Mucosa of rectum (tissue), 2 donors: ENCODE data around the gene CTR9.

ENCODE experiments used
- H3K27ac ChIP-seq, 2 donors: one replicate each; pipeline ENCODE4 v1.7.0; 2013; ENCODE audit warnings: inconsistent platforms in 2 of 2, low read depth in 2 of 2, low read length in 2 of 2
- H3K27me3 ChIP-seq, 2 donors: one replicate each; pipeline ENCODE4 v1.7.0; 2013; ENCODE audit warnings: low read length in 2 of 2; ENCODE audit not compliant: control insufficient read depth in 2 of 2, insufficient read depth in 2 of 2
- H3K36me3 ChIP-seq, 2 donors: one replicate each; pipeline ENCODE4 v1.7.0; 2013; ENCODE audit warnings: low read length in 2 of 2; ENCODE audit not compliant: control insufficient read depth in 2 of 2, insufficient read depth in 2 of 2
- H3K4me1 ChIP-seq, 2 donors: one replicate each; pipeline ENCODE4 v1.7.0; 2013; ENCODE audit warnings: low read length in 2 of 2, mild to moderate bottlenecking in 1 of 2; ENCODE audit not compliant: control insufficient read depth in 2 of 2, insufficient read depth in 2 of 2
- H3K4me3 ChIP-seq, 2 donors: one replicate each; pipeline ENCODE4 v1.7.0; 2013; ENCODE audit warnings: low read length in 2 of 2
- H3K9ac ChIP-seq, 2 donors: one replicate each; pipeline ENCODE4 v1.7.0; 2013; ENCODE audit warnings: low read length in 2 of 2, low read depth in 1 of 2, mild to moderate bottlenecking in 1 of 2
- H3K9me3 ChIP-seq, 2 donors: one replicate each; pipeline ENCODE4 v1.7.0; 2013; ENCODE audit warnings: low read length in 2 of 2; ENCODE audit not compliant: control insufficient read depth in 2 of 2
- donor health status: healthy.
- donor health status: Normal muscosa, but diverticular disease.

Gene CTR9

DNA sequence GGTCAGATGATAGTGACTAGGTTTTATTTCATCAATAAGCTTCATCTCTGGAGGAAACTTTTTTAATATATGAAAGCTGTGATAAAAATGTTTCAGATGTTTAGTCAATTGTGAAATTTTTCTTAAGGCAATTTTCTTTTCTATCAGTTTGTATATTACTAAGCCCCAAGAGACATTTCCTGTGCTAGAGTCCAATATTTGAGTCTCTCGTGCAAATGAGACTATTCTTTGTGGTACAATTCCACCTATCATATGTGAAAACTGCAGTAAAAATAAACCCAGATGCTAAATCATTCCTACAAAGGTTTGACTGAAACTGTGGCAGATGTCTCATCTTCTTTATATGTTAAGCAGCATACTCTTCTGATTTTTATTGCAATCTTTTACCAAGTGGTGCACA lies 28.0 kb downstream of the CTR9 start:
- Histone ChIP-seq H3K27ac (no peak overlapping the region), H3K4me1 (no peaks in the 10 kb centered on the region), H3K9ac (no peak overlapping the region), H3K27me3 (no peaks in the 10 kb centered on the region), H3K9me3 (no peaks in the 10 kb centered on the region), H3K36me3 (peaks cover 37 to 49% of the 10 kb centered on the region in 2 donors), H3K4me3 (no peak overlapping the region)

DNA sequence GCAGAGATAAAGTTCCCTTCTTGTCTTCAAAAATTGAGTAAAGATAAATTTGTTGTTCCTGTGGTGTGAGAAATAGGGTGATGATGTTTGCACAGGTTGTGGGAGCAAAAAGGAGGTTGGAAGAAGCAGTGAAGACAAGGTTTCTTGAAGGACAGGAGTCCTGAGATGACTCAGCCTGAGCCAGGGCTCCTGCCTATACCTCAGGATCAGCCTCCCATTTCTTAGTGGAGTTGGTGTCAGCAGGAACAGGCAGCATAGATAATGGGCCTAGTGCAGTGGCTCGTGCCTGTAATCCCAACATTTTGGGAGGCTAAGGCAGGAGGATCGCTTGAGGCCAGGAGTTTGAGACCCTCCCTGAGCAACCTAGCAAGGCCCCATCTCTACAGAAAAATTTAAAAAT lies 29.0 kb downstream of the CTR9 start:
- H3K9ac ChIP-seq = no peak overlapping the region
- peaks cover 29 to 40% of the 10 kb centered on the region in 2 donors for H3K36me3 ChIP-seq
- no peaks in the 10 kb centered on the region for H3K9me3 ChIP-seq
- H3K4me1 ChIP-seq = no peaks in the 10 kb centered on the region
- H3K27me3 ChIP-seq = no peaks in the 10 kb centered on the region
- H3K4me3 ChIP-seq = no peak overlapping the region
- no peak overlapping the region for H3K27ac ChIP-seq

DNA sequence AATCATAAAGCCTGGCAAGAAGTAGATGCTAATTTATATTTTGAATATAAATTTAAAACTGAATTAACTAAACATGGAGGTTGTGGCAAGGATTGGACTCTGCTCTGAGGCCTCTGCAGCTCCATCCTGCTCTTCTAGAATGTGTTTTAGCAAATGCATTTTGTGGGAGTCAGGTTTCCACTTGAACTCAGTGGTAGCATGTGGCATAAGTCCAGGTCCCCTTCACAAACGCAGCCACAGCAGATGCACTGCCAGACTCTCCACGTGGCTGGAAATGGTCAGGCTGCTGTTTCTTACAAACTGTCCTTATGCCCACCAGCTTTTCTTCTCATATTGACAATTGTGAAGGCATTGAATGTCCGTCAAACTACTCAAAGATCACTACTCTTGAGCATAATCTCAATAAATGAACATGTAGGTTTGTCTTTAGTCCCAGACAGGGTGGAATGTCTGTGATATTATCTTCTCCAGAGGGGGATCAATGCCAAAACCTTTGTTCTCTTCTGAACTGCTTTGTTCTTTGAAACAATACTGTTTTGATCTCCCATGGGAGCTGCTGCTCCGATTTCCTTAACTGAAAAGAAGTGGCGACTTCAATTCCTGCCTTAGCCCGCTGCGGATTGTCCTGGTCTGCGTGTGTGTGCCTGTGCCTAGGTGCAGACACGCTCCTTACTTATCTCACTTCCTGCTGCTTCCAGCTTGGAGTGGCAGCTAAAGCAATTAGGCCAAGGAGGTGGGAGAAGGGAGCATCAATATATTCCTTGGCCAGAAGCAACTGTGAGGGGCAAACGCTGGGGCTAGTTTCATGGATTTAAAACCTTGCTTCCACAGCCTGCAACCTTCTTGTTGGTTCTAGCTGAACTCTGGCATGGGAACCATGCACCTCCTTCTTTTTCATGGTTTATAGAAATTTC lies 33.4 kb downstream of the CTR9 start:
- no peaks in the 10 kb centered on the region for H3K27me3 ChIP-seq
- H3K36me3 ChIP-seq = peaks cover 0 to 5% of the 10 kb centered on the region in 2 donors
- H3K27ac ChIP-seq = no peak overlapping the region
- no peaks in the 10 kb centered on the region for H3K4me1 ChIP-seq
- no peak overlapping the region for H3K9ac ChIP-seq
- no peaks in the 10 kb centered on the region for H3K9me3 ChIP-seq
- no peak overlapping the region for H3K4me3 ChIP-seq

DNA sequence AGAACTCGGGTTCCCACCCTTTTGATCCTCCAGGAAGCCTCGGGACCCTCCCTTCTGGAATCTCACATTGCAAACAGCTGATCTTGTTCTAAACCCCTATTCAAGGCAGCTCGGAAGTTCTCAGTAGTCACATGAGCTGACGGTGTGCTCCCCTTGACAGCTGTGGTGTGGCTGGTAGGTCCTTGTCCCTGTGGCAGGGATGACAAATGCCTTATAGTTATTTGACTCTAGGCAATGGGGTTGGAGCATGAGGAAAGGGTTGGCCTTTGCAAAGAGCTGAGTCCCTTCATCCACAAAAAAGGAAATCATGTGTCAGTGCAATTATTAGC lies 34.1 kb downstream of the CTR9 start:
- Histone ChIP-seq H3K27me3 (no peaks in the 10 kb centered on the region), H3K27ac (no peak overlapping the region), H3K36me3 (peaks cover 0 to 1% of the 10 kb centered on the region in 2 donors), H3K9ac (no peak overlapping the region), H3K4me1 (no peaks in the 10 kb centered on the region), H3K9me3 (no peaks in the 10 kb centered on the region), H3K4me3 (no peak overlapping the region)

DNA sequence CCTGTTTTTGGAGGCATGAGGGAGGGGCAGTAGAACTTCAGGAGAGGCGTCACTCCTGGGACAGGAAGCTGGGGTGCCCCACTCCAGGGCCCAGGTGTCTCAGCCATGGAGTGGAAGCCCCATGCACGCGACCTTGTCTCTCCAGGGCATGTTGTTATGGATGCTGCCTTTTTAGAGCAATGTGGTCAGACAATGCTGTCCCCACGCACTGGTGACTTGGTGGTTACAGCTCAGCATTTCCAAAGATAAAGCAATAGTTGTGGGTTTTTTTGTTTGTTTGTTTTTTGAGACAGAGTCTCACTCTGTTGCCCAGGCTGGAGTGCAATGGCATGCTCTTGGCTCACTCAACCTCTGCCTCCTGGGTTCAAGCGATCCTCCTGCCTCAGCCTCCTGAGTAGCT lies 35.4 kb downstream of the CTR9 start:
- Histone ChIP-seq H3K4me1 (no peaks in the 10 kb centered on the region), H3K27me3 (no peaks in the 10 kb centered on the region), H3K9me3 (no peaks in the 10 kb centered on the region), H3K27ac (no peak overlapping the region), H3K9ac (no peak overlapping the region), H3K4me3 (no peak overlapping the region), H3K36me3 (no peaks in the 10 kb centered on the region)

DNA sequence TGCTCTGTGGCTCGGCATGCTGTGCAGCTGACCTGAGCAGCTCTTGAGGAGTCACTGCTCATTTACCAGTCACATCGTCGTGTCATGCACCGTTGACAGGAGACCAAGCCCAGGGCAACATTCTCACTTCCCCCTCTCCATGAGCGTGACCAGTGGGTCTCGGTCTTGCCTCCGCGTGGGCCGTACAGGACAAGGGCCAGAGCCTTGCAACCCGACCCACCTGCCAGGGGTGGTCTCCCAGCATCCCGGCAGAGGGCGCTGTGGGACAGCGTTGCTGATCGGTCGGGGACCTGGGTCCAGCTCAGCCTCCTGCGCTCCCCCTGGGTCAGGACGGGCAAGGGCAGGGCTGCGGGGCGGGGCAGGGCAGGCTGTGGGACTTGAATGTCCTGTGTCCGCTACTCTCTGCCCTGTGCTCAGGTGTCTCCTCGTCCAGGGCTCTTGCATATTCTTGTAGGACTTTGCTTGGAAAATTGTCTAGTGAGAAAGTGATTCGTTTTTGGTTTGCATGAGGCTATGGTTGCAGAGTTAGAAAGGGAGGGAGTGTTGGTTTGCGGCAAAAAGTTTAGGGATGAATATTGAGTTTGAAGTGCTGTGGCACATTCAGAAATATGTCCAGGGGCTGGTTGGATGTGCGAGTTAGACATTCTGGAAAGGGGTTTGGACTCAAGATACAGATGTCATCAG lies 41.5 kb downstream of the CTR9 start:
- Histone ChIP-seq H3K4me1 (peaks cover 4 to 8% of the 10 kb centered on the region in 2 donors), H3K27me3 (no peaks in the 10 kb centered on the region), H3K9me3 (no peaks in the 10 kb centered on the region), H3K27ac (no peak overlapping the region), H3K36me3 (peaks cover 16 to 17% of the 10 kb centered on the region in 2 donors), H3K4me3 (no peak overlapping the region), H3K9ac (no peak overlapping the region)

DNA sequence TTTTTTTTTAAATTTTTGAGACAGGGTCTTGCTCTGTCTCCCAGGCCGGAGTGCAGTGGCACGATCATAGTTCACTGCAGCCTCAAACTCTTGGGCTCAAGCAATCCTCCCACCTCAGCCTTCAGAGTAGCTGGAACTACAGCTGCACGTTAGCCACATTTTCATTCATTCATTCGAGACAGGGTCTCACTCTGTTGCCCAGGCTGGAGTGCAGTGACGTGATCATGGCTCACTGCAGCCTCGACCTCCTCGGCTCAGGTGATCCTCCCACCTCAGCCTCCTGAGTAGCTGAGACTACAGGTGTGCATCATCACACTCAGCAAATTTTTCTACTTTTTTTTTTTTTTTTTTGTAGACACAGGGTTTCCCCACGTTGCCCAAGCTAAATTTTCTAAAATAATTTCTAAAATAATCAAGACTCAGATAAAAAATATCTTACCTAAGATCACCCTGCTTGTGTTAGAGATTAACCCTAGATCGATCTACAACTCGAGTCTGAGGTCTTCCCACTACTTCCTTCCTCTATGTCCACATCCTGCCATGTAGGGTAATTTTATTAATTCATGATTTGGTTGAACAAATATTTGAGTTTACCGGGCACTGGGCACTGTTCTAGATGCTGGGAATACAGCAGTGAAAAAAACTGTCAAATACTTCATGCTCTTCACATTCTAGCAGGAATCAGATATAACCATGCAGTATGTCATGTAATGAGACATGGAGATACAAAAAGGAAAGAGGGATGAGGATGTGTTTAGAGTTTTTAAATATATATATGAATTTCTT lies 42.6 kb downstream of the CTR9 start:
- Histone ChIP-seq H3K27me3 (no peaks in the 10 kb centered on the region), H3K36me3 (peaks cover 27 to 28% of the 10 kb centered on the region in 2 donors)

DNA sequence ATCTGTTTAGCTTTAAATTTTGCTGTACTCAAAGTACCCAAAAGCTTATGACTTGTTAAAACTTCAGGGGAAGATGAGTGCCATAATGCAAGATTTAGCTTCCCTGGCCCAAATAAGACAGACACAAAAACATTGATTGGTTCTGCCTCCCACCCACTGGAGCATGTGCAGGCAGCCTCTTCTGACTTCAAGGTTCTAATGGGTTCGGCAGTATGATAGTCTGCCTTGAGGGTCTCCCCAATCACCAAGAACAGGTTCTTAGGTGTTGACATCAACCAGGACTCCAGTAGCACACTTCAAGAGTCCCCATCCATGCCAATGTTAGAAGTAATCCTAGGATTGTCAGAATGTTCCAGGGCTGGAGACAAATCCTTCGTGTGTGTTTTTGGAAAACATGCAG lies 45.1 kb downstream of the CTR9 start:
- H3K27ac ChIP-seq = no peak overlapping the region
- peaks cover 4 to 8% of the 10 kb centered on the region in 2 donors for H3K4me1 ChIP-seq
- H3K36me3 ChIP-seq = peaks cover 52 to 53% of the 10 kb centered on the region in 2 donors

More for the DNA sequence above, 42.6 kb downstream of the CTR9 start:
- H3K9me3 ChIP-seq = no peaks in the 10 kb centered on the region
- no peak overlapping the region for H3K9ac ChIP-seq
- no peak overlapping the region for H3K4me3 ChIP-seq
- H3K27ac ChIP-seq = no peak overlapping the region
- peaks cover 4 to 8% of the 10 kb centered on the region in 2 donors for H3K4me1 ChIP-seq

DNA sequence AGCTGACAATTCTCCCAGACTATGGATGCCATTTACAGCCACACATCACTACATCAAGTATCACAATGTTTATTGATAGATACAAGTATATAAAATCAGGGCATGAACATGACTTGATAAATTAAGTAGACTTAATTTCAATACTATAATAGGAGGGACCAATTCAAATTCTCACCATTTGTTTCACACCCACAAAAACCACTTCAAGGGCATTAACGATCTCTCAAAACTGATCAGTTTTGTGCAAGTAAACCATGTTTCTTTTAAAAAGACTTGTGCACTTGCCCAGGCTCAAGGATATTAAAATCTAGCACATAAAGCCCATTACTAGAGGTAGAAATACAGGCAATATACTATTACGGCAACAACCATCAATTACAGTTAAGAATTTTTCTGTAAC lies 46.0 kb downstream of the CTR9 start:
- peaks cover 60 to 61% of the 10 kb centered on the region in 2 donors for H3K36me3 ChIP-seq

More for the DNA sequence above, 45.1 kb downstream of the CTR9 start:
- Histone ChIP-seq H3K9ac (no peak overlapping the region), H3K27me3 (no peaks in the 10 kb centered on the region), H3K4me3 (no peak overlapping the region), H3K9me3 (no peaks in the 10 kb centered on the region)

DNA sequence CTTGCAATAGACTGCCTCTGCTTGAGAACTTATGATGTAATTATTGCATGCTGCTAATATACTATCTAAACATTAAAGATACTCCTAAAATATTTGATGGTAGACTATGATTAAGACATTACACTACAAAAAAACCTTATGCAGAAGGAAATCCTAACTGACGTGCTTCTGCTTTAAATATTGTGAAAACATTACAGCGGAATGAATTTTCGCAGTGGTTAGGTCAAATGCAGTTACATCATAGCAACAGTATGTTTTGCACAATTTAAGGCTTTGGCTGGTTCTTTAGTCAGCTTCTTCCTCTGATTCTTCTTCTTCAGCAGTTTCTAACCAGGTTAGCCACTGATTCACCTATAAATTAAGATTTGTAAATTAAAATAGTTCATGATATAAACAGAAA lies 46.5 kb downstream of the CTR9 start:
- no peak overlapping the region for H3K27ac ChIP-seq
- H3K4me1 ChIP-seq = peaks cover 4 to 5% of the 10 kb centered on the region in 2 donors
- H3K9me3 ChIP-seq = no peaks in the 10 kb centered on the region
- H3K36me3 ChIP-seq = peaks cover 66 to 67% of the 10 kb centered on the region in 2 donors
- H3K4me3 ChIP-seq = no peak overlapping the region
- H3K9ac ChIP-seq = no peak overlapping the region
- H3K27me3 ChIP-seq = no peaks in the 10 kb centered on the region

More for the DNA sequence above, 46.0 kb downstream of the CTR9 start:
- H3K9ac ChIP-seq = no peak overlapping the region
- H3K4me3 ChIP-seq = no peak overlapping the region
- H3K27ac ChIP-seq = no peak overlapping the region
- H3K9me3 ChIP-seq = no peaks in the 10 kb centered on the region
- no peaks in the 10 kb centered on the region for H3K27me3 ChIP-seq
- H3K4me1 ChIP-seq = peaks cover 4 to 8% of the 10 kb centered on the region in 2 donors
